HCT116 (cell line): ENCODE data around the gene SUCLG2. TPM values are rescaled to one million over a fixed set of nuclear protein-coding genes. Genes with fewer than 3 reads are reported as not detected.

ENCODE experiments used
- ATAC-seq: fragments of 200-7000 bp; cut with Tn5 transposase; 2 replicates; pipeline ENCODE4 v1.9.1; 2020; ENCODE audit warnings: mild to moderate bottlenecking, moderate library complexity
- BruUV-seq: library from RNA; stranded (reverse); fragments of 400-500 nt; replicated peaks from 2 replicates; lab custom pipeline; 2021; lab: Mats Ljungman, UMichigan
- CTCF ChIA-PET: fragments of 300-600 bp; sonication (Branson Sonifier 250); formaldehyde crosslinking; loops from one replicate; lab custom pipeline; 2021; ENCODE audit warnings: antibody characterized with exemption; lab: Charles Lee
- POLR2A ChIA-PET: fragments of 300-600, 350-600 bp; sonication (Branson Sonifier 250); formaldehyde crosslinking; loops from one replicate; lab custom pipeline; 2021; ENCODE audit warnings: antibody characterized with exemption; lab: Charles Lee
- RAD21 ChIA-PET, 2 experiments: fragments of 300-600 bp; sonication (Branson Sonifier 250); formaldehyde crosslinking; loops; one replicate each; lab custom pipeline; 2023; ENCODE audit warnings: low total read pairs in 2 of 2; ENCODE audit not compliant: uncharacterized antibody in 2 of 2, unreplicated experiment in 2 of 2, low non-redundant PET in 1 of 2; lab: Charles Lee
- DNase-seq: peaks from one replicate; pipeline ENCODE4 v3.0.0-alpha.2; 2010; ENCODE audit warnings: low read depth, low spot score
- H2AFZ ChIP-seq: fragments of 200-600 bp; shearing (Covaris generic), sonication (generic); 2 replicates; pipeline ENCODE4 v1.6.1; 2017; ENCODE audit warnings: low read depth, mixed run types, mixed read lengths, antibody characterized with exemption, low read length; ENCODE audit not compliant: poor library complexity, severe bottlenecking
- H3K27ac ChIP-seq: 2 replicates; pipeline ENCODE4 v1.5.1; 2012; ENCODE audit warnings: low read depth, low read length
- H3K27me3 ChIP-seq: fragments of 200-600 bp; sonication (generic); 2 replicates; pipeline ENCODE4 v1.6.1; 2016; ENCODE audit warnings: mixed run types, low read length, mixed read lengths; ENCODE audit not compliant: insufficient read depth
- H3K36me3 ChIP-seq, 2 experiments: fragments of 200-500 bp in 1 of 2; fragments of 200-600 bp in 1 of 2; sonication (Bioruptor generic) in 1 of 2; sonication (generic) in 1 of 2; 2 replicates each; pipeline versions ENCODE4 v1.5.1 to v1.6.1; 2014 to 2016; ENCODE audit warnings: low read length in 2 of 2, inconsistent platforms in 1 of 2, mixed read lengths in 1 of 2, mixed run types in 1 of 2; ENCODE audit not compliant: insufficient read depth in 2 of 2, control insufficient read depth in 1 of 2
- H3K4me1 ChIP-seq, 2 experiments: fragments of 200-600 bp in 1 of 2; sonication (generic) in 1 of 2; 2 replicates each; pipeline versions ENCODE4 v1.5.1 to v1.6.1; 2012 to 2017; ENCODE audit warnings: low read length in 2 of 2, inconsistent platforms in 1 of 2, mild to moderate bottlenecking in 1 of 2, mixed read lengths in 1 of 2, mixed run types in 1 of 2, moderate library complexity in 1 of 2; ENCODE audit not compliant: insufficient read depth in 2 of 2, control insufficient read depth in 1 of 2
- H3K4me2 ChIP-seq: fragments of 200-600 bp; sonication (generic); 2 replicates; pipeline ENCODE4 v1.6.1; 2017; ENCODE audit warnings: mixed run types, low read length, mixed read lengths
- H3K4me3 ChIP-seq, 2 experiments: fragments of 200-600 bp in 1 of 2; sonication (generic) in 1 of 2; replicated peaks in 1 of 2; 2 replicates each; pipeline ENCODE4 v1.5.1; 2011 to 2016; ENCODE audit warnings: low read length in 2 of 2, control low read depth in 1 of 2, low read depth in 1 of 2, mild to moderate bottlenecking in 1 of 2, mixed read lengths in 1 of 2, mixed run types in 1 of 2
- H3K79me2 ChIP-seq: fragments of 200-600 bp; sonication (generic); 2 replicates; pipeline ENCODE4 v1.6.1; 2017; ENCODE audit warnings: mild to moderate bottlenecking, mixed run types, low read length, moderate library complexity, mixed read lengths; ENCODE audit not compliant: insufficient read depth
- H3K9ac ChIP-seq: fragments of 200-600 bp; sonication (generic); 2 replicates; pipeline ENCODE4 v1.6.1; 2016; ENCODE audit warnings: low read length, mixed read lengths
- H3K9me2 ChIP-seq: fragments of 200-600 bp; sonication (generic), shearing (Covaris generic); 2 replicates; pipeline ENCODE4 v1.6.1; 2017; ENCODE audit warnings: mixed run types, mild to moderate bottlenecking, moderate library complexity; ENCODE audit not compliant: insufficient read depth
- H3K9me3 ChIP-seq, 2 experiments: fragments of 200-500 bp in 1 of 2; fragments of 200-600 bp in 1 of 2; sonication (Bioruptor generic) in 1 of 2; sonication (generic) in 1 of 2; 2 replicates each; pipeline ENCODE4 v1.6.1; 2014 to 2017; ENCODE audit warnings: low read length in 2 of 2, mixed read lengths in 2 of 2, inconsistent platforms in 1 of 2, low read depth in 1 of 2, mild to moderate bottlenecking in 1 of 2, mixed run types in 1 of 2, moderate library complexity in 1 of 2; ENCODE audit not compliant: control insufficient read depth in 1 of 2, insufficient read depth in 1 of 2
- H4K20me1 ChIP-seq: fragments of 200-600 bp; sonication (generic), shearing (Covaris generic); 2 replicates; pipeline ENCODE4 v1.6.1; 2017; ENCODE audit warnings: mixed run types, mild to moderate bottlenecking, moderate library complexity; ENCODE audit not compliant: insufficient read depth
- ATF3 ChIP-seq: IDR thresholded peaks from 2 replicates; pipeline ENCODE4 v1.6.1; 2012
- CBX3 ChIP-seq: IDR thresholded peaks from 2 replicates; pipeline ENCODE4 v1.6.1; 2012; ENCODE audit warnings: low read depth
- CEBPB ChIP-seq: IDR thresholded peaks from 2 replicates; pipeline ENCODE4 v1.6.1; 2012; ENCODE audit warnings: low read depth
- CTCF ChIP-seq, 3 experiments: fragments of 200-600 bp in 1 of 3; sonication (generic) in 1 of 3; IDR thresholded peaks in 2 of 3; conservative IDR thresholded peaks in 1 of 3; 2 replicates each; pipeline ENCODE4 v1.5.1; 2012 to 2017; ENCODE audit warnings: low read depth in 2 of 3, low read length in 2 of 3, antibody characterized with exemption in 1 of 3, borderline replicate concordance in 1 of 3, control low read depth in 1 of 3, mild to moderate bottlenecking in 1 of 3, mixed read lengths in 1 of 3, mixed run types in 1 of 3, moderate library complexity in 1 of 3; ENCODE audit not compliant: insufficient read depth in 1 of 3
- ELF1 ChIP-seq: IDR thresholded peaks from 2 replicates; pipeline ENCODE4 v1.6.1; 2012; ENCODE audit warnings: low read depth, borderline replicate concordance
- EZH2 ChIP-seq: fragments of 200-600 bp; sonication (generic); IDR thresholded peaks from 2 replicates; pipeline ENCODE4 v1.6.1; 2017; ENCODE audit warnings: antibody characterized with exemption, mixed run types
- EZH2phosphoT487 ChIP-seq: fragments of 200-600 bp; IDR thresholded peaks from 2 replicates; pipeline ENCODE4 v1.6.1; 2018; ENCODE audit warnings: antibody characterized with exemption, borderline replicate concordance
- FOSL1 ChIP-seq: IDR thresholded peaks from 2 replicates; pipeline ENCODE4 v1.6.1; 2012; ENCODE audit warnings: low read depth
- JUND ChIP-seq: IDR thresholded peaks from 2 replicates; pipeline ENCODE4 v1.6.1; 2012
- POLR2A ChIP-seq: IDR thresholded peaks from 2 replicates; pipeline ENCODE4 v1.7.0; 2011; ENCODE audit warnings: borderline replicate concordance; ENCODE audit not compliant: insufficient read depth, insufficient read length; ENCODE audit errors: extremely low read depth
- POLR2AphosphoS5 ChIP-seq: IDR thresholded peaks from 2 replicates; pipeline ENCODE4 v1.6.1; 2011; ENCODE audit warnings: mild to moderate bottlenecking, low read depth, low read length, moderate library complexity
- SRF ChIP-seq: IDR thresholded peaks from 2 replicates; pipeline ENCODE4 v1.6.1; 2012; ENCODE audit warnings: low read depth
- TCF7L2 ChIP-seq: IDR thresholded peaks from 2 replicates; pipeline ENCODE4 v1.7.0; 2011; ENCODE audit warnings: borderline replicate concordance, inconsistent platforms; ENCODE audit not compliant: insufficient read depth, insufficient read length; ENCODE audit errors: extremely low read depth
- YY1 ChIP-seq: IDR thresholded peaks from 2 replicates; pipeline ENCODE4 v1.6.1; 2011; ENCODE audit warnings: low read length, low read depth, moderate library complexity, mild to moderate bottlenecking; ENCODE audit not compliant: insufficient replicate concordance; ENCODE audit errors: extremely low read depth
- ZBTB33 ChIP-seq: IDR thresholded peaks from 2 replicates; pipeline ENCODE4 v1.6.1; 2011; ENCODE audit warnings: mild to moderate bottlenecking, low read length, moderate library complexity; ENCODE audit not compliant: insufficient replicate concordance; ENCODE audit errors: extremely low read depth
- ZNF274 ChIP-seq: fragments of 200-500 bp; sonication (Bioruptor generic); IDR thresholded peaks from 2 replicates; pipeline ENCODE4 v1.6.1; 2014; ENCODE audit warnings: mild to moderate bottlenecking, low read depth, low read length, inconsistent platforms
- intact Hi-C: fragments of 100-400 bp; cut with micrococcal nuclease; formaldehyde crosslinking; loops from 2 replicates; pipeline ENCODE4 v1.10.0; 2022
- total RNA-seq: library from RNA; stranded (reverse); gene quantifications from one replicate; pipeline ENCODE4 v1.2.1, GENCODE V29; 2021; ENCODE audit not compliant: unreplicated experiment
- TF ChIP-seq, protein P1 (sequence below): IDR thresholded peaks from 2 replicates; pipeline ENCODE4 v1.6.1; 2012; ENCODE audit warnings: low read depth

Gene SUCLG2
- total RNA-seq, 1 experiment from 2014 or later = 49.2 TPM

GRCh38 chr3:67419779-67420178 lies 234.6 kb downstream of the SUCLG2 start:
- ATAC-seq = no peak
- intact Hi-C loops = no loop called here
- RAD21 ChIA-PET = no interaction called here
- POLR2A ChIA-PET = no interaction called here
- Histone ChIP-seq H3K27me3 (no peaks in the 10 kb centered on the region), H2AFZ (no peak overlapping the region), H3K4me3 (no peak overlapping the region), H3K9me3 (no peaks in the 10 kb centered on the region), H3K36me3 (no peaks in the 10 kb centered on the region)
- TF ChIP-seq EZH2phosphoT487 (no peak), ELF1 (no peak), ZBTB33 (no peak), ATF3 (no peak), SRF (no peak), POLR2A (no peak), TCF7L2 (no peak), CTCF (IDR thresholded peaks at IDR 0.05 in 2 of 3, conservative IDR thresholded peaks at IDR 0.05 in 1 of 3; ENCODE audit: borderline replicate concordance in 1 of 3, insufficient read depth in 1 of 3, low read depth in 2 of 3, low read length in 2 of 3) (no peak), FOSL1 (no peak), POLR2AphosphoS5 (no peak), EZH2 (no peak), CBX3 (no peak), ZNF274 (no peak), CEBPB (no peak), YY1 (no peak), JUND (no peak)
- TF ChIP-seq, protein P1, sequence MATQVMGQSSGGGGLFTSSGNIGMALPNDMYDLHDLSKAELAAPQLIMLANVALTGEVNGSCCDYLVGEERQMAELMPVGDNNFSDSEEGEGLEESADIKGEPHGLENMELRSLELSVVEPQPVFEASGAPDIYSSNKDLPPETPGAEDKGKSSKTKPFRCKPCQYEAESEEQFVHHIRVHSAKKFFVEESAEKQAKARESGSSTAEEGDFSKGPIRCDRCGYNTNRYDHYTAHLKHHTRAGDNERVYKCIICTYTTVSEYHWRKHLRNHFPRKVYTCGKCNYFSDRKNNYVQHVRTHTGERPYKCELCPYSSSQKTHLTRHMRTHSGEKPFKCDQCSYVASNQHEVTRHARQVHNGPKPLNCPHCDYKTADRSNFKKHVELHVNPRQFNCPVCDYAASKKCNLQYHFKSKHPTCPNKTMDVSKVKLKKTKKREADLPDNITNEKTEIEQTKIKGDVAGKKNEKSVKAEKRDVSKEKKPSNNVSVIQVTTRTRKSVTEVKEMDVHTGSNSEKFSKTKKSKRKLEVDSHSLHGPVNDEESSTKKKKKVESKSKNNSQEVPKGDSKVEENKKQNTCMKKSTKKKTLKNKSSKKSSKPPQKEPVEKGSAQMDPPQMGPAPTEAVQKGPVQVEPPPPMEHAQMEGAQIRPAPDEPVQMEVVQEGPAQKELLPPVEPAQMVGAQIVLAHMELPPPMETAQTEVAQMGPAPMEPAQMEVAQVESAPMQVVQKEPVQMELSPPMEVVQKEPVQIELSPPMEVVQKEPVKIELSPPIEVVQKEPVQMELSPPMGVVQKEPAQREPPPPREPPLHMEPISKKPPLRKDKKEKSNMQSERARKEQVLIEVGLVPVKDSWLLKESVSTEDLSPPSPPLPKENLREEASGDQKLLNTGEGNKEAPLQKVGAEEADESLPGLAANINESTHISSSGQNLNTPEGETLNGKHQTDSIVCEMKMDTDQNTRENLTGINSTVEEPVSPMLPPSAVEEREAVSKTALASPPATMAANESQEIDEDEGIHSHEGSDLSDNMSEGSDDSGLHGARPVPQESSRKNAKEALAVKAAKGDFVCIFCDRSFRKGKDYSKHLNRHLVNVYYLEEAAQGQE = no peak
- TF ChIP-seq, all 23 proteins: peak for 0
- Histone ChIP-seq H3K4me2 (no peak overlapping the region), H3K9ac (no peak overlapping the region), H3K79me2 (no peaks in the 10 kb centered on the region), H3K27ac (no peak overlapping the region), H4K20me1 (no peaks in the 10 kb centered on the region), H3K4me1 (no peaks in the 10 kb centered on the region), H3K9me2 (no peaks in the 10 kb centered on the region)
- CTCF ChIA-PET = no interaction called here
- no peak for DNase-seq
- BruUV-seq = no TSS peak
